Peyer's patch (tissue), 4 donors: ENCODE results near the gene RBM34.

Experiments
- POLR2A ChIP-seq, 2 donors: fragments of 450-650 bp; IDR thresholded peaks; one replicate each; pipeline ENCODE4 v1.5.1; 2017; ENCODE audit warnings: antibody characterized with exemption in 2 of 2, mild to moderate bottlenecking in 2 of 2, moderate library complexity in 2 of 2
- TF ChIP-seq, protein P1 (sequence below), 6 experiments: fragments of 450-650 bp in 4 of 6; fragments of 200-600 bp in 2 of 6; sonication (generic) in 1 of 6; IDR thresholded peaks; one replicate each; pipeline ENCODE4 v1.5.1; 2017 to 2019; ENCODE audit warnings: antibody characterized with exemption in 6 of 6, mild to moderate bottlenecking in 3 of 6, moderate library complexity in 1 of 6

DNA sequence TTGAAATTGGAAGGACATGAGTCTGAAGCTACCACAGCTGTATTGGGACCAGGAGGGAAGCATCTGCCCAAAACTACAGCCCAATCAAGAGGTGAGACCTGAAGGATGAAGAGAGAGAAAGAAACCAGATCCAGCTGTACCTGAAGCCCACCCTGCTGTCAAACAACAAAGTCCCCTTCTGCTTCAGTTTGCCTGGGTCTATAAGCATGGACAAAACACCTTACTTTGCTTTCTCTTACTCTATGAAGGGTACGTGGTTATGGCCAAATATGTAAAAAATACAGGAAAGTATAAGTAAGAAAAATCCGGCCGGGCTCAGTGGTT, 58.8 kb downstream of the RBM34 start:
- TF ChIP-seq, protein P1, sequence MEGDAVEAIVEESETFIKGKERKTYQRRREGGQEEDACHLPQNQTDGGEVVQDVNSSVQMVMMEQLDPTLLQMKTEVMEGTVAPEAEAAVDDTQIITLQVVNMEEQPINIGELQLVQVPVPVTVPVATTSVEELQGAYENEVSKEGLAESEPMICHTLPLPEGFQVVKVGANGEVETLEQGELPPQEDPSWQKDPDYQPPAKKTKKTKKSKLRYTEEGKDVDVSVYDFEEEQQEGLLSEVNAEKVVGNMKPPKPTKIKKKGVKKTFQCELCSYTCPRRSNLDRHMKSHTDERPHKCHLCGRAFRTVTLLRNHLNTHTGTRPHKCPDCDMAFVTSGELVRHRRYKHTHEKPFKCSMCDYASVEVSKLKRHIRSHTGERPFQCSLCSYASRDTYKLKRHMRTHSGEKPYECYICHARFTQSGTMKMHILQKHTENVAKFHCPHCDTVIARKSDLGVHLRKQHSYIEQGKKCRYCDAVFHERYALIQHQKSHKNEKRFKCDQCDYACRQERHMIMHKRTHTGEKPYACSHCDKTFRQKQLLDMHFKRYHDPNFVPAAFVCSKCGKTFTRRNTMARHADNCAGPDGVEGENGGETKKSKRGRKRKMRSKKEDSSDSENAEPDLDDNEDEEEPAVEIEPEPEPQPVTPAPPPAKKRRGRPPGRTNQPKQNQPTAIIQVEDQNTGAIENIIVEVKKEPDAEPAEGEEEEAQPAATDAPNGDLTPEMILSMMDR (IDR thresholded peaks at IDR 0.05): no peak
- no peak for TF ChIP-seq POLR2A (IDR thresholded peaks at IDR 0.05)
